ENCODE data around the gene RBM28.

GRCh38 chr7:128270826-128271272, 72.9 kb downstream of the RBM28 start:
- TF ChIP-seq CTCF (IDR thresholded peaks at IDR 0.05): no peak
- no peak for TF ChIP-seq POLR2A (IDR thresholded peaks at IDR 0.05)
